ENCODE data around the gene GLI3.

Gene GLI3

GRCh38 chr7:42126475-42127231 lies 110.4 kb downstream of the GLI3 start:
- CTCF ChIA-PET = interaction anchor here (0.6 to 0.8 kb wide), 3 partner anchors 108 to 149 kb away, joined by 3 to 5 read pairs (median 3); no protein-coding TSS in a partner anchor
- Histone ChIP-seq H3K9me3 (ENCODE audit: control insufficient read depth, insufficient read depth, low read depth, low read length) (no peaks in the 10 kb centered on the region), H3K4me3 (ENCODE audit: low read depth, low read length) (no peak overlapping the region), H3K36me3 (ENCODE audit: control insufficient read depth in 2 of 2, insufficient read depth in 1 of 2, low read length in 2 of 2) (no peaks in the 10 kb centered on the region), H3K27ac (ENCODE audit: extremely low read depth, low read depth, low read length) (no peak overlapping the region), H3K4me1 (ENCODE audit: control insufficient read depth, insufficient read depth, low read length) (0 out of 2 replicates have a peak, but pooled peaks cover 2% of the 10 kb centered on the region)
- POLR2A ChIA-PET = no interaction called here
- TF ChIP-seq KLF1 (tag by site-specific recombination; IDR thresholded peaks at IDR 0.05) = no peak
- no peak for TF ChIP-seq SCRT2 (tag by site-specific recombination; IDR thresholded peaks at IDR 0.05)
- no peak for TF ChIP-seq ZNF274 (IDR thresholded peaks at IDR 0.05; ENCODE audit: low read length)
- TF ChIP-seq ZNF274 (tag by site-specific recombination; IDR thresholded peaks at IDR 0.05; ENCODE audit: borderline replicate concordance) = no peak
- TF ChIP-seq ZBTB26 (tag by site-specific recombination; optimal IDR thresholded peaks at IDR 0.05) = no peak
- no peak for TF ChIP-seq ZNF629 (tag by site-specific recombination; IDR thresholded peaks at IDR 0.05)
- TF ChIP-seq ZNF660 (tag by site-specific recombination; IDR thresholded peaks at IDR 0.05) = no peak
- no peak for TF ChIP-seq OSR2 (tag by site-specific recombination; IDR thresholded peaks at IDR 0.05)
- TF ChIP-seq ZNF121 (tag by site-specific recombination; IDR thresholded peaks at IDR 0.05) = no peak
- TF ChIP-seq ZNF560 (tag by site-specific recombination; IDR thresholded peaks at IDR 0.05; ENCODE audit: borderline replicate concordance) = no peak
- no peak for TF ChIP-seq PATZ1 (tag by site-specific recombination; IDR thresholded peaks at IDR 0.05)
- TF ChIP-seq ZBTB1 (tag by site-specific recombination; IDR thresholded peaks at IDR 0.05) = no peak
- TF ChIP-seq ZNF513 (tag by site-specific recombination; IDR thresholded peaks at IDR 0.05) = no peak

- Histone ChIP-seq H3K4me3 (ENCODE audit: low read depth, low read length) (no peak overlapping the region), H3K4me1 (ENCODE audit: control insufficient read depth, insufficient read depth, low read length) (0 out of 2 replicates have a peak, but pooled peaks cover 2% of the 10 kb centered on the region), H3K36me3 (ENCODE audit: control insufficient read depth in 2 of 2, insufficient read depth in 1 of 2, low read length in 2 of 2) (no peaks in the 10 kb centered on the region), H3K27ac (ENCODE audit: extremely low read depth, low read depth, low read length) (no peak overlapping the region), H3K9me3 (ENCODE audit: control insufficient read depth, insufficient read depth, low read depth, low read length) (no peaks in the 10 kb centered on the region)
- ChIA-PET POLR2A (no interaction called here), CTCF (interaction anchor here (0.6 to 1.0 kb wide), 2 partner anchors 9 to 41 kb away, joined by 3 read pairs; no protein-coding TSS in a partner anchor)
- TF ChIP-seq REST (tag by site-specific recombination; IDR thresholded peaks at IDR 0.05) (no peak), PRDM10 (tag by site-specific recombination; IDR thresholded peaks at IDR 0.05) (no peak), KLF7 (tag by site-specific recombination; IDR thresholded peaks at IDR 0.05; ENCODE audit: borderline replicate concordance) (no peak), ZNF623 (tag by site-specific recombination; IDR thresholded peaks at IDR 0.05) (no peak), ZNF239 (tag by site-specific recombination; IDR thresholded peaks at IDR 0.05) (no peak), ZNF341 (tag by site-specific recombination; IDR thresholded peaks at IDR 0.05; ENCODE audit: low read depth) (no peak)
Observed at GRCh38 chr7:42125321-42125720, 111.7 kb downstream of the GLI3 start.
